Stimulated activated CD8-positive, alpha-beta memory T cell treated with anti-CD3 and anti-CD28 coated beads, Interleukin-15, amount 100 ng/mL, for 48 hours (primary cell): Measurements from ENCODE around the gene PPARGC1A.

Experiments
- DNase-seq, 2 donors: peaks; one replicate each; pipeline ENCODE4 v3.0.0-alpha.2; 2020; ENCODE audit warnings: low read depth in 2 of 2

The PPARGC1A gene

GRCh38 chr4:23881674-23882337, 8.0 kb downstream of the PPARGC1A start:
- DNase-seq = no peak

GRCh38 chr4:23881052-23881501, 8.8 kb downstream of the PPARGC1A start:
- DNase-seq = no peak

GRCh38 chr4:23878912-23879732, 10.7 kb downstream of the PPARGC1A start:
- DNase-seq = no peak

- no peak for DNase-seq
Measured at GRCh38 chr4:23878246-23878891, 11.5 kb downstream of the PPARGC1A start.

- DNase-seq = no peak
Measured at GRCh38 chr4:23877758-23878229, 12.1 kb downstream of the PPARGC1A start.

- DNase-seq = no peak
Measured at GRCh38 chr4:23876418-23877089, 13.3 kb downstream of the PPARGC1A start.

- no peak for DNase-seq
Measured at GRCh38 chr4:23875317-23875716, 14.5 kb downstream of the PPARGC1A start.

GRCh38 chr4:23874536-23874901, 15.3 kb downstream of the PPARGC1A start:
- DNase-seq = no peak

- DNase-seq = no peak
Measured at GRCh38 chr4:23873717-23874535, 15.9 kb downstream of the PPARGC1A start.

GRCh38 chr4:23871426-23871825, 18.4 kb downstream of the PPARGC1A start:
- no peak for DNase-seq

GRCh38 chr4:23866450-23867075, 23.3 kb downstream of the PPARGC1A start:
- DNase-seq = no peak

GRCh38 chr4:23861897-23862296, 27.9 kb downstream of the PPARGC1A start:
- DNase-seq = no peak

- DNase-seq = no peak
Measured at GRCh38 chr4:23860919-23861318, 28.9 kb downstream of the PPARGC1A start.

- no peak for DNase-seq
Measured at GRCh38 chr4:23857367-23857959, 32.4 kb downstream of the PPARGC1A start.

- no peak for DNase-seq
Measured at GRCh38 chr4:23856630-23857029, 33.2 kb downstream of the PPARGC1A start.

- DNase-seq = no peak
Measured at GRCh38 chr4:23855912-23856605, 33.8 kb downstream of the PPARGC1A start.

GRCh38 chr4:23853986-23854660, 35.7 kb downstream of the PPARGC1A start:
- no peak for DNase-seq

- no peak for DNase-seq
Measured at GRCh38 chr4:23851464-23851863, 38.4 kb downstream of the PPARGC1A start.

GRCh38 chr4:23847158-23847557, 42.7 kb downstream of the PPARGC1A start:
- no peak for DNase-seq
